Osteocyte (in vitro differentiated cells): Measurements from ENCODE around the gene DOCK2. TPM values are rescaled to one million over a fixed set of nuclear protein-coding genes. Genes with fewer than 3 reads are reported as not detected.

ENCODE experiments used
- DNase-seq: peaks from one replicate; pipeline ENCODE4 v3.0.0; 2021; ENCODE audit warnings: mixed read lengths; ENCODE audit not compliant: unreplicated experiment; ENCODE audit errors: extremely low spot score
- H3K27ac Mint-ChIP-seq: one replicate; pipeline ENCODE4 v1.8.0; 2021; ENCODE audit warnings: mild to moderate bottlenecking, mixed read lengths; ENCODE audit not compliant: unreplicated experiment
- H3K27me3 Mint-ChIP-seq: one replicate; pipeline ENCODE4 v1.8.0; 2021; ENCODE audit warnings: mixed read lengths; ENCODE audit not compliant: unreplicated experiment
- H3K36me3 Mint-ChIP-seq: one replicate; pipeline ENCODE4 v1.8.0; 2021; ENCODE audit warnings: mixed read lengths; ENCODE audit not compliant: unreplicated experiment
- H3K4me1 Mint-ChIP-seq: one replicate; pipeline ENCODE4 v1.8.0; 2021; ENCODE audit warnings: mixed read lengths; ENCODE audit not compliant: unreplicated experiment
- H3K4me3 Mint-ChIP-seq: one replicate; pipeline ENCODE4 v1.8.0; 2021; ENCODE audit warnings: mild to moderate bottlenecking, moderate library complexity, mixed read lengths; ENCODE audit not compliant: unreplicated experiment
- H3K9me3 Mint-ChIP-seq: one replicate; pipeline ENCODE4 v1.8.0; 2021; ENCODE audit warnings: mixed read lengths; ENCODE audit not compliant: unreplicated experiment
- total RNA-seq: library from RNA; stranded (reverse); gene quantifications from 2 replicates; pipeline ENCODE4 v1.2.1, GENCODE V29; 2021
- TF ChIP-seq, protein P1 (sequence below): fragments of 200-600 bp; sonication (generic); IDR thresholded peaks from 2 replicates; pipeline ENCODE4 v1.5.0; 2021; ENCODE audit warnings: antibody characterized with exemption, mild to moderate bottlenecking, moderate library complexity

The DOCK2 gene
- total RNA-seq, 1 donor from 2014 or later: 11.6 TPM

DNA sequence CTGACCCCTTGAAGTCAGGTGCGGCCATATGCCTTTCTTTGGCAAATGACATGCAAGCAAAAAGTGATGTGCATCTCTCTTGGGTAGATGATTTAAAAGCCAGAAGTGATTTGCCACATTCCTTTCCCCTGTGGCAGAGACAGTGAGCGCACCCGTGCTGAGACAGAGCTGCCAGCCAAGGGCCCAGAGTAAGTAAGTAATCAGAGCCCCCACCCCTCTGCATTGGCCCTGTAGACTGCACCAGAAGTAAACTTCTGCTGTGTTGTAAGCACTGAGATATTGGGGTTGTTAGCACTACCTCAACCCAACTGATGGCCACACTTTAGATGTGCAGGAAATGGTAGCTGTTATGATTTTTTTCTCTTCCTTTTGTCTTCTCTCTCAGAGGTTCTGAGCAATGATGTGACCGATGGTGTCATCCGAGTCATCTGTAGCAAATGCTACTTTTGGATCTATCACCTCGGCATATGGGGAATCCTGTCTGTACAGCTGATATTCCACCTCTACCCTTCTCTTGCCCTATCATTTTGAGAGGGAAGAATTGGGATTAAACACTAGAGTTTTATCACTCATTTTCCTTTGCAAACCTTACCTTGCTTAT, 58.0 kb downstream of the DOCK2 start:
- Mint-ChIP-seq H3K4me3 (no peak overlapping the region), H3K4me1 (peaks cover 55% of the 10 kb centered on the region), H3K27me3 (no peaks in the 10 kb centered on the region), H3K9me3 (no peaks in the 10 kb centered on the region), H3K36me3 (no peaks in the 10 kb centered on the region), H3K27ac (peak overlapping the region; percentile 95)
- no peak for DNase-seq
- TF ChIP-seq, protein P1, sequence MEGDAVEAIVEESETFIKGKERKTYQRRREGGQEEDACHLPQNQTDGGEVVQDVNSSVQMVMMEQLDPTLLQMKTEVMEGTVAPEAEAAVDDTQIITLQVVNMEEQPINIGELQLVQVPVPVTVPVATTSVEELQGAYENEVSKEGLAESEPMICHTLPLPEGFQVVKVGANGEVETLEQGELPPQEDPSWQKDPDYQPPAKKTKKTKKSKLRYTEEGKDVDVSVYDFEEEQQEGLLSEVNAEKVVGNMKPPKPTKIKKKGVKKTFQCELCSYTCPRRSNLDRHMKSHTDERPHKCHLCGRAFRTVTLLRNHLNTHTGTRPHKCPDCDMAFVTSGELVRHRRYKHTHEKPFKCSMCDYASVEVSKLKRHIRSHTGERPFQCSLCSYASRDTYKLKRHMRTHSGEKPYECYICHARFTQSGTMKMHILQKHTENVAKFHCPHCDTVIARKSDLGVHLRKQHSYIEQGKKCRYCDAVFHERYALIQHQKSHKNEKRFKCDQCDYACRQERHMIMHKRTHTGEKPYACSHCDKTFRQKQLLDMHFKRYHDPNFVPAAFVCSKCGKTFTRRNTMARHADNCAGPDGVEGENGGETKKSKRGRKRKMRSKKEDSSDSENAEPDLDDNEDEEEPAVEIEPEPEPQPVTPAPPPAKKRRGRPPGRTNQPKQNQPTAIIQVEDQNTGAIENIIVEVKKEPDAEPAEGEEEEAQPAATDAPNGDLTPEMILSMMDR: no peak

DNA sequence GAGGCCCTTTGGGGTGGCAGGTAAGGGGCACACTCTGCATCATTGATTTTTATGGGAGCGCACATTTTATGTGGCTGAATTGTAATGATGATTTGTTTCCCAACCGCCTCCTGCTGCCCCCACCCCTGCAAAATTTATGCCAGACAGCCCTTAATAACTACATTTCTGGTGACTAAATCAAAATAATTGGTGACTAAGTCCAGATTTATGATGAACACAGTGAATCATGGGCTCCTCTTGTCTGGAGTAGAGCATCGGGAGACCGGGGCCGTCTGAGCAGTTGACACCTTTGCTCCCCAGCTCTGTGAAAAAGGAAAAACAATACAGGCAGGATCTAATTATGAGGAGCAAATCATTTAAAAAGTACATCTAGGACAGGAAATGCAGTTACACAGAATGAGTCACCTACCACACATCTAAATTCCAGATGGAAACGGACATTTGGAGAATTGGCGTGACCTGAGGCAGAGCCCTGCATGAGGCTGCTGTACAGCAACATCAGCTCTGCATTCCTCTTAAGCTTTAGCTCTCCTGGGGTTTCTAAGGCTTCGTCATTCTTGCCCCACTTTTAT, 58.9 kb downstream of the DOCK2 start:
- H3K27me3 Mint-ChIP-seq: no peaks in the 10 kb centered on the region
- TF ChIP-seq, protein P1: no peak
- peak overlapping the region; percentile 95 for H3K27ac Mint-ChIP-seq
- no peaks in the 10 kb centered on the region for H3K36me3 Mint-ChIP-seq
- no peaks in the 10 kb centered on the region for H3K9me3 Mint-ChIP-seq
- H3K4me1 Mint-ChIP-seq: peaks cover 55% of the 10 kb centered on the region
- peak; percentile 86 for DNase-seq
- H3K4me3 Mint-ChIP-seq: peak overlapping the region; percentile 16

DNA sequence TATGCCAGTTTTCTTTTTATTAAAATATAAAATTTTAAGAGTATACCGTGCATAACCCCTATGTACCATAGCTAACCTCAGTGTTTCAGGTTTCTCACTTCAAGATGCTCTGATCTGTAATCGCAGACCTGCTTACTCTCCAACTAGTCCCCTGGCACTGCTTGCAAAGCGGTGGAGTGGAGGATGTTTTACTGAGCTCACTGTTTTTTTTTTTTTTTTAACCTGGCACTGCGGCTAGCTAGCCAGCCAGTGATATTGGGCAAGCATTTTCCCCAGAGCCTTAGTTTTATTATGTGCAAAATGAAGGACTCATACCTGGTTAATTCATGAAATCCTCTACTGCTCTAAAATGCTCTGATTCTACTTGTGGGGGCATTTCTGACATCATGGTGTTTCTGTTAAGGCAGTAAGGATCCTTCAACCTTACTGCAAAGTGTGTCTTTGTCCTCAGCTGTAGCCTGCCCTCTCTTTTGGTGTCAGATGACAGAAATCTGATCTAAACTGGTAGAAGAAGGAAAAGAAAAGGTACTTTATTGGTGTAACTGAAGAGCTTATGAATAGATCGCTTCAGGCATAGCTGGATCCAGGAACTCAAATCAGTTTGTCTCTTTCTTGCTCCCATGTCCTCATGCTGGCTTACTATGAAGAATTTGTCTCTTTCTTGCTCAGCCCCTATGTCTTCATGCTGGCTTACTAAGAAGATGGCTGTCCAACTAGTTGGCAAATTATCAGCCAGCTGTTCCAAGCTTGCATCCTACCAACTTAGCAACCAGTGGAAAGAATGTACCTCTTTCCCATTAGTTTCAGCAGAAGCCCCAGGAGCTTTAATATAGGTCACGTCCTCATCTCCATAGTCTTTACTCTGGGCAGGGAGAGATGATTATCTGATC, 59.8 kb downstream of the DOCK2 start:
- DNase-seq: no peak
- H3K9me3 Mint-ChIP-seq: no peaks in the 10 kb centered on the region
- no peaks in the 10 kb centered on the region for H3K27me3 Mint-ChIP-seq
- H3K27ac Mint-ChIP-seq: peak overlapping the region; percentile 95
- H3K36me3 Mint-ChIP-seq: no peaks in the 10 kb centered on the region
- peak overlapping the region; percentile 42 for H3K4me3 Mint-ChIP-seq
- H3K4me1 Mint-ChIP-seq: peaks cover 58% of the 10 kb centered on the region
- TF ChIP-seq, protein P1: no peak

DNA sequence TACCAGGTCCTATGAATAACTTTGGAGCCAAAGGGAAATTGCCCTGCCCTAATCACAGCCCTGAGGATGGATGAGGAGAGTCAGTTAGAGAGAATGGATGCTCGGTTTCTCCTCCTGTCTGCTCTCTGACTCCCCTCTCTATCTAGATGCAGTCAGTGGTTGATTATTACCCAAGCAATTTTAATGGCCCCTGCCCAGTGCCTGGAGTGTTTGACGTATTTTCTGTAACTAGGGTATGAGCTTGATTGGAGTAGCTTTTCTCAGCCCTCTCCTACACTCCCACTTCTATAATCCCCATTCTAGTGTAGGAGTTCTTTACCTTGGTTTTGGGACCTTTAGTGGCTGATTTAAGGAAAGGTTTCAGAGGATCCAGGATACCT, 60.4 kb downstream of the DOCK2 start:
- Mint-ChIP-seq H3K27ac (peak overlapping the region; percentile 95), H3K4me1 (peaks cover 64% of the 10 kb centered on the region), H3K4me3 (no peak overlapping the region), H3K27me3 (no peaks in the 10 kb centered on the region), H3K36me3 (no peaks in the 10 kb centered on the region), H3K9me3 (no peaks in the 10 kb centered on the region)
- no peak for DNase-seq
- TF ChIP-seq, protein P1: no peak

DNA sequence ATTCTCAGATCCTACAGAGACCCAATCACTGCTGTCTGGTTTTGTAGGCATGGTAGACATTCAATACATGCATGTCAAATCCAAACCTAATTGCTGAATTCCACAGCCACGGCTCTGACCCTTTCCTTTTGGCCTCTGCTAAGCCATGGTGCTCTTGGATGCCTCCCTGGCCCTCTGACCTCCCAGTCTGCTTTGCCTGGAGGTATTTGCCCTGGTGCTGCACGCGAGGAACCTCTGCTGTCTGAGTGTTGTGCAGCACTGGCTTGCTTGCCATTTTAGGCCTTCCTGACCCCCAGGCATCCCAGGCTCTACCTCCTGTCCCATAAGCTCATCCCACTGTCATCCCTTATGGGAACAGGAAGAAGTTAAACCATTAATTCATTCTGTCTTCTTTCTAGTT, 60.9 kb downstream of the DOCK2 start:
- TF ChIP-seq, protein P1: no peak
- H3K4me3 Mint-ChIP-seq: no peak overlapping the region

More for the DNA sequence above, 60.9 kb downstream of the DOCK2 start:
- Mint-ChIP-seq H3K9me3 (no peaks in the 10 kb centered on the region), H3K4me1 (peaks cover 68% of the 10 kb centered on the region), H3K36me3 (no peaks in the 10 kb centered on the region), H3K27me3 (no peaks in the 10 kb centered on the region), H3K27ac (peak overlapping the region; percentile 95)
- no peak for DNase-seq
